GM18517 (cell line): Measurements from ENCODE around the gene SLC5A10.
"Not testable (repeated sequence)": the region's sequence is repeated elsewhere in the genome, so short reads cannot be mapped to it uniquely, and the experiment has no call there.

Experiments
- ATAC-seq: cut with Tn5 transposase; IDR thresholded peaks from one replicate; pipeline ENCODE4 v1.9.1; 2021; ENCODE audit warnings: mild to moderate bottlenecking, moderate library complexity; ENCODE audit not compliant: unreplicated experiment

Gene SLC5A10

DNA sequence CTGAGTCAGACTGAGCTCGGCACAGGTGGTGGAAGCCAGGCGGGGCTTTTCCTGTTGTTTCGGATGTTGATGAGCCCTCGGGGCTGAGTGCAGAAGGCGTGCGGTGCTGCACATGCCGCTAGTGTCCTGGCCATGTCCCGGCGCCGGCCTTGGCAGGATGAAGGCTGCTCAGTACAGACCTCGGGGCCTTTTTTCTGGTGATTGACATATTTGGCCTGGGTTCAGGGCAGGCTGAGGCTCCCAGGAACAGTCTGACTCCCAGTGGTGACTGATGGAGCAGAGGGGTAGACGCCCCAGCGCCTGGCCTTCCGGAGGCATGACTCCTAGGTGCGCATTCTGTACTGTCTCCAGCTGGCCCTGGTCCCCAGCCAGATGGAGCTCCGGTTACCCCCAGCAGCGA is 86.0 kb downstream of the SLC5A10 start:
- not testable (repeated sequence) for ATAC-seq

DNA sequence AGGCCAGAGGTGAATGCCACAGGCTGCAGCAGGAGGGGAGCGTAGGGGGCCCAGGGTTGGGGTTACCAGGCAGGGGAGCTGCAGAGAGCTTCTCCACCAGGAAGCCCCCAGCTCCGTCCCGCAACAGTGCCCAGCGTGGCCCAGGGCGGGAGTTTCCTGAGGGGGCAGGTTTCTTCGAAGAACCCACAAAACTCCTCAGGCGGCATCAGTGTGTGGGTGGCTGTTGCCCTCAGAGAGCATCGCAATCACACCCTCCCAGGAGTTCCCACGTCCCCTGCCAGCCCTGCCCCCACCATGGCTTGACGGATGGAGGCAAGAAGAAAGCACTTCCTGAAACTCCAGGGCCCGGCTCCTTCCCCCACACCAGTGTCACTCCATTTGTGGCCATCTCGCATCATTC is 86.8 kb downstream of the SLC5A10 start:
- not testable (repeated sequence) for ATAC-seq

- not testable (repeated sequence) for ATAC-seq
Observed at GRCh38 chr17:19040350-19040749, 88.4 kb downstream of the SLC5A10 start.

DNA sequence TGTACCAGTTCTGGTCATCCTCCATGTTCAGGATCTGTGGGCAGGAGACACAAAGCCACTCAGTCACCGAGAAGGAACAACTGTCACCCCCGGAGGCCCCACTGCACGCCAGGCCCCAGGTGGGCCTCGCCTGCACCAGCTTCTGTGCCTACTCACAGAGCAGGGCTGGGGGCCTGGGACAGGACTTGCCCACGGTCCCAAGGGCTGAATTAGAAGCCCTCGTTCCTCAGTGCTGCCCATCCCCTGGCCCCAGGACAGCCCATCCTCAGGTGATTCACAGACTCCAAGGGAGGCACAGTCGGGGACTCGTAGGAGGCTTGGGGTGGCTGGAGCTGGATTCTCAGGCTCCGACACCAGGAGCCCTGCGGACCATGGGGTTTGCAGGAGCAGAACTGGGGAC is 89.9 kb downstream of the SLC5A10 start:
- not testable (repeated sequence) for ATAC-seq

DNA sequence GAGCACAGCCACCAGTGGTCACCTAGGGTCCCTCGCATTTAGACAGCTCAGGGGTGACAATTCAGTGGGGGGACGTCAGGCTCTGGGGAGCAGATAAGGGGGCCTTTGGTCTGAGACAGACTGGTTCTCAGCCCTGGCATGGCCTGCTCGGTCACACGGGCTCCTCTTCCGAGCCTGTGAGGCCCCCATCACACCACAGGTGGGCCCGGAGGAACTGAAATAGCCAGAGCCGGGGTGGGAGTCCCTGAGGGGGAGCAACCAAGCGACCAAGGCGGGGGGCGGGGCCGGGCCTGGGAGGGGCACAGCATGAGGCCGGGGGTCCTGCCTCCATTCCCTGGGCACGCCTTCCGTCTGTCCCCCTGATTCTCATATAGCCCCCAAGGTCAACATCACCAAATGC is 90.4 kb downstream of the SLC5A10 start:
- ATAC-seq: not testable (repeated sequence)

- ATAC-seq: not testable (repeated sequence)
Observed at GRCh38 chr17:19043032-19043431, 91.1 kb downstream of the SLC5A10 start.

DNA sequence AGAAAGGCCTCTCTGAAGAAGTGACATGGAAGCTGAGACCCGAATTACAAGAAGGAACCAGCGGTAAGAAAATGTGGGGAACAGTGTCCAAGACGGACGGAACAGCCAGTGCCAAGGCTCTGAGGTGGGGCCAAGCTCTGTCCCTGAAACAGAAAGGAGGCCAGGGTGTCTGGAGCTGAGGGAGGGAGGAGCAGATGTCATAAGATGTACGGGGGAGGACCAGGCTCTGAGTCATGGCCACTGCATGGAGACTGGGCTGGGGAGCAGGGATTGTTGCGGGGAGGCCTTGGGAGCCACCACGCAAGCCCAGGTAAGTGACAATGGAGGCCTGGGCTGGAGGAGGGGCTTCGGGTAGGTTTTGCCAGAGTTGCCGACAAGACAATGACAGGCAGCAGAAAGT is 92.7 kb downstream of the SLC5A10 start:
- not testable (repeated sequence) for ATAC-seq

DNA sequence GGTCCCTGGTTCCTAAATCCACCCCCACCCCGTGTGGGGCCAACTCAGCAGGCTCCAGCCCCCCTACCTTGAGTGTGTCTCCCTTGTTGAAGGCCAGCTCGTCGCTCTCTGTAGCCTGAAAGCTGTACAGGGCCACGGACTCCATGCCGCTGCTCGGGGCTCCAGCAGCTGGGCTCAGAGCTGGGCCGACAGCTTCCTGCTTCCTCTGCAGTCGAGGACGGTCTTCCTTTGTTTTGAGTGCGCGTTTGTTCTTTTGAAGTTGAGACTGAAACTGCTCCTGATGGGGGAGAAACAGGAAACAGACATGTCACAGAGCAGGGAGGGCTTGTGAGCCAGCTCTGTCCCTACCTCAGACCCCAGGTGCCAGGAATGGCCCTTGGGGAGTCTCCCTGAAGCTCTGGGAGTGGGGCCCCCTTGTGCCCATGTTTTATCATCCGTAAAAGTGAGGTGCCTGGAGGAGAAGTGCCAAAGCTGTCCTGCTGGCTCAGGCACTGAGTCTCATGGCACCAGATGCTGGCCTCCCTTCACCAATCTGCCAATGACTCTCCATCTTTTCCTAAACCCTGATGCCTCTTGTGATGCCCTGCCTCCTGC is 94.9 kb downstream of the SLC5A10 start, which contains the start of gene GRAP:
Gene GRAP (minus strand): TSS at position 176 of the 594 bp plus-strand sequence. CDS start 31 bp downstream, at position 145.
- ATAC-seq: not testable (repeated sequence)

DNA sequence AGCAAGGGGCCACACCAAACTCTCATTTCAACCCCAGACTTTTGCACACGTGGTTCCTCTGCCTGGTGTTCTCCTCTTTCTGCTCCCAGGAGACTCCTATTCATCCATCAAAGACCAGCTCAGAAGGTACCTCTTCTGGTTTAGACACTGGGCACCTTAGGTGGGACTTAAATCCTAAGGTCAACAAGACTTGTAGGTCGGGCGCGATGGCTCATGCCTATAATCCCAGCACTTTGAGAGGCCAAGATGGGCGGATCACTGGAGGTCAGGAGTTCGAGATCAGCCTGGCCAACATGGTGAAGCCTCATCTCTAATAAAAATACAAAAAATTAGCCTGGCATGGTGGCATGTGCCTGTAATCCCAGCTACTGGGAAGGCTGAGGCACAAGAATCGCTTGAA is 95.5 kb downstream of the SLC5A10 start:
- ATAC-seq: not testable (repeated sequence)

DNA sequence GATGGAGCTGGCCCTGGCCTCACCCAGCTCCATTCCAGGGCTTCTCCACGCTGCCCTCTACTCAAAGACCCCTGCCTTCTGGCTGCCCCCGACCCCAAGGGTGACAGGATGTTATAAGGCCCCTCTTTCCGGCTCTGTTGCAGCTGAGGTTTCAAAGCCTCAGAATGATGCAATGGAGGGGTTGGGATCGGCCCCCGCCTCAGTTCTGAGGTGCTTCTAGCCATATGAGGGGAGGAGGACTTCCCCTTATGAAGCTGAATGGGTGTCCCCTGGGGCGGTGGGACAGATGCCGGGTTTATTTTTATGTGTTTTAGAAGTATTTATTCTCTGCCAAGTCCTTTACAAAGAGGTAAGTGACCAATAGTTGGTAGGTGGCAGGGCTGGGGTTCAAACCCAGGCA is 96.9 kb downstream of the SLC5A10 start:
- ATAC-seq: not testable (repeated sequence)

GRCh38 chr17:19055447-19055846 is 103.5 kb downstream of the SLC5A10 start:
- peak; percentile 57 for ATAC-seq

- peak; percentile 78 for ATAC-seq
Observed at GRCh38 chr17:19062009-19062717, 110.2 kb downstream of the SLC5A10 start.

- peak; percentile 61 for ATAC-seq
Observed at GRCh38 chr17:19062718-19063325, 110.9 kb downstream of the SLC5A10 start.

DNA sequence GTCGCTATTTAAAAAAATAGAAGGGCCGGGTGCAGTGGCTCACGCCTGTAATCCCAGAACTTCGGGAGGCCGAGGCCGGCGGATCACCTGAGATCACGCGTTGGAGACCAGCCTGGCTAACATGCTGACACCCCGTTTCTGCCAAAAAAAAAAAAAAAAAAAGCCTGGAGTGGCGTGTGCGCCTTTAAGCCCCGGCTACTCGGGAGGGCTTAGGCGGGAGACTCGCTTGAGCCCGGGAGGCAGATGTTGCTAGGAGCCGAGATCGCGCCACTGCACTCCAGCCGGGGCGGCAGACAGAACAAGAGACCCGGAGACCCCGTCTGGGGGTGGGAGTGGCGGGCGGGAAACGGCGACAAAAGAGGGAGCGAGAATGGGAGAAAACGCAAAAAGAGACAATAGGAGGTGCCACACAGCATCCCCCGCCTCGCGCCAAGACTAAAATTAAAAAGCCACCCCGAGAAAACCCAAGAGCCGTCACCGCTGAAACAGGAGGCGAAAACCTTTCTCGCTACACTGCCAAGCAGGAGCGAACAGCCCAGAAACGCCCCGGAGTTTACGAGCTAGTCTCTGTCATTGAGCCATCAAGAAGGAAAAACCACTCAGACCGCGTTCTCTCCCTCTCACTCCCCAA is 111.5 kb downstream of the SLC5A10 start:
- peak; percentile 20 for ATAC-seq

DNA sequence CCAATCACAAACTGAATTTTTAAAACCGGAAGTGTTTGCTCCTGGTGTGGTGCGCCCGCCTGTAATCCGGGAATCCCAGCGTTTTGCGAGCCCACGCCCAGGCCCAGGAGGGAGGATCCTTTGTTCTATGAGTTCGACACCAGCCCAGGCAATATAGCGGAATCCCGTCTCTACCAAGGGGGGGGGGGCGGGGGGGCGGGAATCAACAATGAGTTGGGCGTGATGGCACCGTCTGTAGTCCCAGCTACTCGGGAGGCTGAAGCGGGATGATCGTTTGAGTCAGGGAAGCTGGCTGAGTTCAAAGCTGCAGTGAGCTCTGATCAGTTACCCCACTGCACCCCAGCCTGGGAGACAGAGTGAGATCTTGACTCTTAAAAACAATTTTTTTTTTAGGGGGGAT is 112.4 kb downstream of the SLC5A10 start:
- ATAC-seq: not testable (repeated sequence)

DNA sequence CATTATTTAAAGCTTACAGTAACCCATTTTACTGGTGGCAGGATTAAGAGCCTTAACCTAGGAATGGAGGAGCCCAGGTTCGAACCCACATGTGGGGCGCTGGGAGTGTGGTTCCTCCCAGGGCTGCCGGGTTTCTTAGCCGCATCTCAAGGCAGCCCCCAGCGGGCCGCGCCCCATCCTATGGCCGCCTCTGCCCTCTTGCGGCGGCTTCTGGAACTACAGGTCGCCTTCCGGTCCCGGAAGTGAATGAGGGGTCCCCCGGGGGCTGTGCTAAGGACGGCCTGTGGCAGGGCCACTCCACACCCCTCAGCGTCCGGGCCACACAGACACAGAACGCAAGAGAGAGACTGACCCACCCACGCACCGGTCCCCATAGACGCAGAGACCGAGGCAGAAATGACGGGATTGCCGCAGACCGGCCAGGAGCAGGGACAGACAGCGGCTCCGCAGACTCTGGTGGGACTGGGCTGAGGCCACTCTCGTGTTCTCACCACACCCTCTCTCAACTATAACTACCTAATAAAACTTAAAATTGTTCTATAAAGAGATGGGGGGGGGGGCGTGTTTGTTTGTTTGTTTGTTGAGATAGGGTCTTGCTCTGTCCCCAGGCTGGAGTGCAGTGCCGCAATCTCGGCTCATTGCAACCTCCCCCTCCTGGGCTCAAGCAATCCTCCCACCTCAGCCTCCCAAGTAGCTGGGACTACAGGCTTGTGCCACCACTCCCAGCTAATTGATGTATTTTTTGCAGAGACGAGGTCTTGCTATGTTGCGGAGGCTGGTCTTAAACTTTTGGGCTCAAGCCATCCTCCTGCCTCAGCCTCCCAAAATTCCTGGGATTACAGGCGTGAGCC is 118.6 kb downstream of the SLC5A10 start:
- peak; percentile 82 for ATAC-seq
